Activated naive CD4-positive, alpha-beta T cell (primary cell): Measurements from ENCODE around the gene C1QTNF12.

Source experiments
- DNase-seq, 4 experiments: peaks; one replicate each; lab custom pipeline; 2025; lab: John Stamatoyannopoulos, UW

The C1QTNF12 gene

DNA sequence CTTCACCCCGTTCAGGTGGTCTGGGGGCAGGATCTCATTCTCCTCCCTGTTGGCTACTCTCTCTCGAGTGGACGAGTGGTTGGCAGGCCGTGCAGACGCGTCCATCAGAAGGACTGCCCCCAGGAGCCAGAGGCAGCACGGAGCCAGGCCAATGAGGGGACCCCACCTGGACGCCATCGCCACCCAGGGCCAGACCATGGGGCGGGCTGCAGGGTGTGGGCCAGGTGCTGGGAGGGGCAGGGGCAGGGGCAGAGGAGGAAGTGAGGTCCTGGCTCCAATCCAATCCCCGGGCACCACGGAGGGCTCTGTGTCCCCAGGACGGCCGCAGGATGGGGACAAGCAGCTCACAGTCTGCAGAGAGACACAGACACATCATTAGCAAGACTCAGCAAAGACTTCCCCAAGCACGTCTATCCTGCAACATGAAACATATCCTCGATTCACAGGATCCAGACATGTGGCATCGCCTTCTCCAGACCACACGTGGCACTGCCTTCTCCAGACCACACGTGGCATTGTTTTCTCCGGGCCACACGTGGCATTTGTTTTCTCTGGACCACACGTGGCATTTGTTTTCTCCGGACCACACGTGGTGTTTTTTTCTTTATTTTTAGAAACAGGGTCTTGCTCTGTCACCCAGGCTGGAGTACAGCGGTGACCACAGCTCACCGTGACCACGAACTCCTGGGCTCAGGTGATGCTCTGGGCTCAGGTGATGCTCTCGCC lies 17.8 kb downstream of the C1QTNF12 start:
- DNase-seq: no peak

DNA sequence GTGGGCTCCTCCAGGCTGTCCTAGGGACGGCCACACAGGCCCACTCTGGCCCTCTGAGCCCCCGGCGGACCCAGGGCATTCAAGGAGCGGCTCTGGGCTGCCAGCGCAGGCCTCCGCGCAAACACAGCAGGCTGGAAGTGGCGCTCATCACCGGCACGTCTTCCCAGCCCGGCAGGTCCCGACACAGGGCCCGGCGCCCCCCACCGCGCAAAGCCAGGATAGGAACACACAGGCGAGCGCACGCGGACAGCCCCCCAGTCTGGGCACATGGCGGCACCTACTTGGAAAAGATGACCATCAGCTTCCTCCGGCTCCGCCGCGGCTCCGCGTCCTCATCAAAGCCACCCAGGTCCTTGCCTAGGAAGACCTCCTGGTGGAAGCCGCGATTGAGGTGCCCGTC lies 18.3 kb downstream of the C1QTNF12 start:
- DNase-seq: no peak

DNA sequence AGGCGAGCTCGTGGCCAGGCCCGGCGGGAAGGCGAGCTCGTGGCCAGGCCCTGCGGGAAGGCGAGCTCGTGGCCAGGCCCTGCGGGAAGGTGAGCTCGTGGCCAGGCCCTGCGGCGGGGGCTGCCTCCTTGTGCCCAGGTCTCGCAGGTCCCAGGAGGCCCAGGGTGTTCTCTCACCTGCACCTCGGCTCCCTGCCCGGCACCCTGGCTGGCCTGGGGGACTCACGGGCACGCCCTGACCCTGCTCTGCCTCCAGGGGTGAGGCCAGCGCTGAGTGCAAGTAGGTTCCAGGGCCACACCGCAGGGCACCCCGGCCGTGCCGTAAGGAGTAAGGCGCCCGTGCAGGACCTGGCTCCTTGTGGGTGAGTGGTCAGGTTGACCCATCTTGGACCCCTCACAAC lies 19.1 kb downstream of the C1QTNF12 start:
- no peak for DNase-seq

DNA sequence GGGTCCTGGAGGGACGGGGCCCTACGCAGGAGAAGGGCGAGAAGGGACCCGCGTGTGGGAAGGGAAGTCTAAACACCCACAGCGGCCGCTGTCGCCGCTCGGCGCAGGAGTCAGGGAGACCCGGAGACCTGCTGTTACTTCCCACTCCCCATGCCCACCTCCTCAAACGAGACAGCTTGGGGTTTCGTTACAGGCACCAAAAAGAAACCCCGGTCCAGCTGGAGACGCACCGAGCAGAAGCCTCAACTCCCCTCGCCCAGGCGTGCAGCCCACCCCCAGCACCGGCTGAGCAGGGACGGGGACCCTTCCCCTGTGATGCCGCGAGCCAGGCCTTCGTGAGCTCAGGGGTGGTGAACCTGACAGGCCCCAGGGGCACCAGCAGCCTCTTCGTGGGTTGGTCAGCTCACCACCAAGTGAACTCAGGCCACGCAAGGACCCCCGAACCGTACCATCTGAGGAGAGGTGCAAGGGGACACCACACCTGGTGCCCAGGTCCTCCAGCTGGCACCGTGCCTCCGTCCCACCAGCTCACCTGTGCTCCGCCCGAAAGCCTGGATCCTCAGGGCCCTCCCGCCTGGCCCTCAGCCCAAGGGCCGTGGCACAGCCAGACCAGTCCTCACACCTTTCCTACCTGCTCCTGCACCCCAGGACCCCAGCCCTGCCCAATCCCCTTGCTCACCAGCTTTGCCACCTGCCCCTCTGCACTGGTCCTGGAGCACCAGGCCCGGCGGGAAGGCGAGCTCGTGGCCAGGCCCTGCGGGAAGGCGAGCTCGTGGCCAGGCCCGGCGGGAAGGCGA lies 19.8 kb downstream of the C1QTNF12 start:
- no peak for DNase-seq

DNA sequence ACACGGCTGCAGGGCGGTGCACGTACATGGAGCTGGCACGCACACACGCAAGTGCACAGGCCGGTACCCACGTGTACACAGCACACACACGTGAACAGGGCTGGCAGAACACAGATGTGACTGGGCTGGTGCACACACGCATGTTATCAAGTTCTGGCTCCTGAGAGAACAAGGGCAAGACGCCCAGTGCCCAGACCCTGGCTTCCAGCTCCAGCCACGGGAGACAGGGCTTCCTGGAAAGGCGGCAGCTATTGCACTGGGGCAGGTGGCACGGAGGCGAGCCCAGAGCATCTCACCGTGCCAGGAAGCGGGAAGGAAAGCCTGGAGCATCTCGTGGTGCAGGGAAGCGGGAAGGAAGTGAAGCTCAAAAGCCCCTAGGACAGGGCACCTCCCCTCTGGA lies 20.6 kb downstream of the C1QTNF12 start:
- DNase-seq: no peak

DNA sequence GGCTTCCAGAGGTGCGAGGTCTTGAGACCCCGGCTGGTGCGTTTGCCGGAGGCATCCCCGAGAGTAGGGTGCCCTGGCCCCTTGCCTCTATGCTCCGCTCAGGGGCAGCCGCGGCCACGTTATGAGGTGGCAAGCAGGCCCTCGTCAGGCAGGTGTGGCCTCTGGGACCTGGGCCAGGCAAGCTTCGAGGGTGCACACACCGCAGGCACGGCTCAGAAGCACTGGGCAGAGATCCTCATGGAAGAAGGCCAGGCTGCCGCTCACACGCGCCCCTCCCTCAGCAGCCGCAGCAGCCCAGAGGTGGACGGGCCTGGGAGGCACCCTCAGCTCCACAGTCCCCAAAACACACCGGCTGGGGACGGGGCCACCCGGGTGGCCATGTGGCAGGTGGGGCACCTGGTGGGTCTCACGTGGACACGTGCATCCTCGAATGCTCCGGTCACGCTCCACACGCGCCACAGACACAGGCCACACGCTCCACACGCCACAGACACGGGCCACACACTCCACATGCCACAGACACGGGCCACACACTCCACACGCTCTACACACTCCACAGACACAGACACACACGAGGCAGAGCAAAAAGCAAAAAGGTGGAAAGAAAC lies 21.2 kb downstream of the C1QTNF12 start:
- DNase-seq: no peak

DNA sequence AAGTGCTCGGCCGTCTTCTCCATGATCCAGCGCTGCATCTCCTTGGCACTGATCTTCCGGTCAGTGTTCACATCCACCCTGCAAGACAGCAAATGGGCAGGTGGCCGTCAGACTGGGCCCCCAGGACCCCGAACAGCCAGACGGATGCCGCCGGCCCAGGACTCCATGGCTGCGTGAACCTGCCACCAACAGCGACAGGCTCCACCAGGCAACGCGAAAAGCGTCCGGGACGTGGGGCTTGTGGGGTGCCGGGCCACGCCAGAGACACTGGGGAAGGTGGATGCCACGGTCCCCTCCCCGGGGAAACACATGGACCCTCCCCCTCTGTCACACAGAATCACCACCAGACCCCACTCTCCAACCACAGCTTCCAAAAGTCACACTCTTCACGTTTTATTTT lies 22.6 kb downstream of the C1QTNF12 start:
- DNase-seq: no peak

DNA sequence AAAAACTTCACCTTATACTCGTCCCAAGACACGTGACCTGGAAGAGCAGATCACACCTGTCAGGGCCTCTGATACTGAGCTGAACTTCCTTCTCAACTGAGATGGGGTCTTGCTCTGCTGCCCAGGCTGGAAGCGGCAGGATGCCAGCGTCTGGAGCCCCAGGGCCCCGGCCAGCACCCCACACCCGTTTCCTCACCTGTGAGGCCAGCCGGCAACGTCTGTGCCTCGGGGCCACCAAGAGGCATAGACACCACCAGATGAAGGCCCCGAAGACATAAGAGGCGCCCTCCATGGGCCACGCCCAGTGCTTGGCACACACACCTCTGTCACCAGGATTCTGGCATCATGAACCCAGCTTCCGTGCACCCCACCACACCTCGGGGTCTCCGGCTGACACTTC lies 23.2 kb downstream of the C1QTNF12 start:
- no peak for DNase-seq

DNA sequence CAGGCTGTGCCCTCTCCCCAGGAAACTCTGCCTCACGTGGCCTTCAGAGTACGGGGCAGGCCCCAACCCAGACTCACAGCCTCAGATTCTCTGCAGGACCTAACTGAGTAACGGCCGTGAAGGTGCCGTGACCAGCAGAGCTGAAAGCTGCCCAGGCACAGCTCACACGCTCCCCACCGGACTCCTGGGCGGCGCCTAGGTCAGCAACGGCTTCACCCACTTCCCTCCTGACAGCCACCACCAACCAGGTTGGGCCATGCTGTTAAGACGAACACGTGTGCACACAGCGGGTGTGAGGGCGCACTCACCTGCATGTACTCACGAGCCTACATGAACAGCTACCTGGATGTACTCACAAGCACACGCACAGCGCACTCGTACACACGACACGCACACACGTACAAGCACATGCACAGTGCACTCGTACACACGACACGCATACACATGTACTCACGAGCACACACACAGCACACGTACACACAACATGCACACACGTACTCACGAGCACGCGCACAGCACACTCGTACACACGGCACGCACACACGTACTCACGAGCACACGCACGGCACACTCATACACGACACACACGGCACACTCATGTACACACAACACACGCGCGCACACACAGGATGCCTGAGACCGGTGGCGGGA lies 23.8 kb downstream of the C1QTNF12 start:
- no peak for DNase-seq

DNA sequence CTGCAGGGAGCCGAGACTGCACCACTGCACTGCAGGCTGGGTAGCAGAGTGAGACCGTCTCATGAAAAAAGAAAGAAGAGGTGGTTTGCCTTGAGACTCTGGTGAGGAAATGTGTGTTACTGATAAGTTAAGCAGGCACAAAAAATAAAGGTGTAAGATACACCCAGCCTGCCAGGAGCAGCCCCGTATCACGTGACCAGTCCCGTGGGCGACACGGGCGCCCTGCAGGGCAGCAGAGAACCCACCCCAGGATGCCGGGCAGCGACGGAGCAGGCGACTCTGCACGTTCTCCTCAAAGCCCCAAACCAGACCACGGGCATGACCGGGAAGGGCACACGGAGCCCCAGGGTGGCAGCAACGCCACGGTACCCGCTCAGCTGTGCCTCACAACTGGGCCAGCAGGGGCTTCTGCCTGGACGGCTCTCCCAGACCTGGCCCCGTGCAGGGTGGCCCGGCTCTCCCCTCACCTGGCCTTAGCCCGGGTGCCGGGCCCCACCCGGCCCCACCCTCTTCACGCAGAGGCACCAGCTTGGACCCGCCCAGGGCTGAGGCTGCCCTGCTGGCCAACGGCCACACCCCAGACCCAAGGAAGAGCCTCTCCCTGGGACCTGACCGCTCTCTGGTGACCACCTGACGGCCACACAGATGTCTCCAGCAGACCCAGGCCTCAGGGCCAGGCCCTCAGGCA lies 24.5 kb downstream of the C1QTNF12 start:
- no peak for DNase-seq

DNA sequence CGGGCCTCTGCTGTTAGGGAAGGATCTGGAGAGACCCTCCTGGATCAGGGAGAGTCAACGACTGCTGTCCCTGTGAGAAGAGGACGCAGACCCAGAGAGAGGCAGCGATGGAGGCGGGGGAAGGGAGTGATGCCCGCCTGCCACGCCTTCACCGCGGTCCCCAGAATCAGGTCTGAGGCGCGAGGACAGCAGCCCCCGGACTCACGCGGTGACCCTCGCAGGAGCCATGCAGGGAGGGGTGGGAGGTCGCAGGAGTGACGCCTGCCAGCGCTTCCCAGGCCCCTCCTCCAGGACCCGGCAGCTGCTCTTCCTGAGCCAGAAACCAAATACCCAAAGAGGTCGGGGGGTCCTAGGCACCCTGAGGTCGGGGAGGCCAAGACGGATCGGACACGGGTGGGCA lies 26.3 kb downstream of the C1QTNF12 start:
- DNase-seq: no peak

DNA sequence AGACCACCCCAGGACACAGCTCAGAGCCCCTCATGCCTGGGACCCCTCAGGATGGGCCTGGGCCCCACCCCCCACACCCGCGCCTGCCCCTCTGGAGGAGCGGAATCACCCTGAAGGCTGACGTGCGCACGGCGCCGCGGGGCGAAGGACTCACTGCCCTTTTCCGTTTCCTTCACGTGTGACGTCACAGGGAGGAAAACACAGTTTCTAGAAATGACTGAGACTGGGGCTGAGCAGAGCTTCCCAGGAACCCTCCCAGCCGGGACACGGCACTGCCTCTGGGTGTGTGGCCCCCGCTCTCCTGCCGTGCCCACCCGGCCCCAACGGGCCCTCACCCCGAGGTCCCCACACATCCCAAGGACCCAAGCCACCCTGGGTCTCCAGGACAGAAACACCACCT lies 27.2 kb downstream of the C1QTNF12 start:
- no peak for DNase-seq

DNA sequence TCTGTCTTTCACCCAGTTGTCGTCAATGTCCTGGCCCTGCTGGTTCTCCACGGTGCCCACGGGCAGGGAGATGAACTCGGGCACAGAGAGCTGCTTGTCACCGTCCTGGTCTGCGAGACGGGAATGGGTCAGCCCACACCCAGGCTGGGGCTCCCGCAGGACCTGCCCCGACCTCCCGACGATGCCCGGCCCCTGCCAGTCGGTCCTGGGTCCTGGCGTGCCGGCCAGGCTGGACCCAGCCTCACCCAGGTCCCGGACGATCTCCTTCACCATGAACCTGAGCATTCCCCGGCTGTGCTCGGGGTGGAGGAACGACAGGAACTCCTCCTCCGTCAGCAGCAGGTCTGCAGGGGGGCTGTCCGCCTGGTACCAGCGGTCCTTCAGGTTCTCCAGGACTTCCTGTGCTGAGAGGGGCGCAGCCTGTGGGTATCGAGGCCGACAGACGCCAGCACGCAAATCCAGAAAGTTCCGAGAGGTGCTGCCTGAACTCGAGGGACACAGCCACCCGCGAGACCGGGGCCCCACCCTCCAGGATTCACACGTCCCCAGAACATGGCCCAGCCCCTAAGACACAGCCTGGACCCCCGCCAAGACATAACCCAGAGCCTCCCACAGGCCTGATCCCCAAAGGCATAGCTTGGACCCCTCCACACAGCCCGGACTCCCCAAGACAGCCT lies 27.9 kb downstream of the C1QTNF12 start:
- DNase-seq: no peak

DNA sequence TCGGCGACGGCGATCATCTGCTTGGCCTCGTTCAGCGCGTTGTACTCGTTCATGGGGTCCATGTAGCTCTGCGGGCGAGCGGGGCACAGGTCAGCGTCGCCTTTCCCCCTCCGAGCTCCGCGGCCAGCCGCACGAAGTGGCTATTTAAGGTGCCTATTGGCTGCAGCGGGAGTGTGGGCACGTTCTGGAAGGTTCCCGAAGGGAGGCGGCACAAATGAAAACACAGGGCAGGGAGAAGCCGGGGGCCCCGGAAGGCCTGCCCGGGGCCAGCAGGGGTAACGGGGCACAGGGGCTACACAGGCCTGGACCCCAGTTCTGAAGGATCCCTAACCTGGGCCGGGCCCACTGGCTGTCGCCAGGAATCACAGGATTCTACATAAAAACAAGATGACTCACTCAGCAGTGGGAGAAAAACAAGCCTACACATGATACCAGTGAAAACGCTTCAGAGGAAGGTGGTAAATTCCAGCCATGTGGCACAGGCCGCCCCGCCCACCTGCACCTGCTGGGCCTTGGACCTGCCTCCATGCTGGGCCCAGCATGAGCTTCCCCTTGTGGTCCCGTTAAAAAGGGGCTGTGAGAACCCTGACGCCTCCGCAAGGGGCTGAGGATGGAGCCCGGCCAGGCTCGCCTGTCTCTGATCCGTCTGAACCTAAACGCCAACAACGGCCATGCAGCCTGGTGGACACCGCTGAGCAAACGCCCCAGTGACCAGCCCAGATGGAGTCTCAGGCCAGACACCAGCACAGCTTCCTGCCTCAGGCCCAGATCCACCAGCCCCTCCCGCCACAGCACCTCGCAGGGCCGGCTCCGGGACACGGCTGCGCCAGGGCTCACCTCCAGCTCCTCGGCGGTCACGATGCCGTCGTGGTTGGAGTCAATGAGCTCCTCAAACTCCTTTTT lies 28.6 kb downstream of the C1QTNF12 start:
- DNase-seq: no peak

DNA sequence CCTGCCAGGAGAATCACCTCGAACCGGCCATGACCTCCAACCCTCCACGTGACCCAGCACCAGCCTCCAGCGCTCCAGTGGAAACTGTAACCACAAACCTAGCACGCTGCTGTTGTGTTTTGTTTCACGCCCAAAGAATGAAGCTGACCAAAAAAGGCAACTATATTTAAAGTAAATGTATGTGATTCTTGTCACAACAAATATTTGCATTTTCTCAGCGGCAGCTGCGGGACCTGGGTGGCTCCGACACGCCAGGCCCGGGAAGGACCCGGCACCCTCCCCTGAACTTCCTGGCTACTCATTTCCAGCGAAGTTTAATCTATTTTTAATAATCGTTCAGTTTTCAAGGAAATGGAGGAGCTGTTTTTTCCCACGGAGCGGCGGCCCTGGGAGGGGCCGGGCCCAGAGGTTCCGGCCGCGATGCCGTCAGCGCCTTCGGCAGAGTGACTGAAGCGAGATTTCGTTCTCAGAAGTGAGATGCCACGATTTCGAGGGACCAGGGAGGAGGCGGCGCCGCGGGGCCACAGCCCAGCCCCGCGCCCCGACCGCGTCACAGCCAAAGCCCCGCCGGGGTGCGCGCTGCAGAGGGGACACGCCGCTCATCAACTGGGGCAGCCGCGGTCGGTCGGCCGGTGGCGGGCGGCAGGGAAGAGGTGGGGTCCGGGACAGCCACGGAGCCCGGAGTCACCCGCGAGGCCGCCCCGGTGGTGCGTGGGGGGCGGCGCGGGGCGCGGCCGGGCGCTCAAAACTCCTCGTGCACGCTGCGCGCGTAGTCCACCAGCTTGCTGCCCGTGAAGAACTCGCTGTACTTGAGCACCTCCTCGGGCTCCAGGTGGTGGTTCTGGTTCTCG lies 29.5 kb downstream of the C1QTNF12 start:
- no peak for DNase-seq

DNA sequence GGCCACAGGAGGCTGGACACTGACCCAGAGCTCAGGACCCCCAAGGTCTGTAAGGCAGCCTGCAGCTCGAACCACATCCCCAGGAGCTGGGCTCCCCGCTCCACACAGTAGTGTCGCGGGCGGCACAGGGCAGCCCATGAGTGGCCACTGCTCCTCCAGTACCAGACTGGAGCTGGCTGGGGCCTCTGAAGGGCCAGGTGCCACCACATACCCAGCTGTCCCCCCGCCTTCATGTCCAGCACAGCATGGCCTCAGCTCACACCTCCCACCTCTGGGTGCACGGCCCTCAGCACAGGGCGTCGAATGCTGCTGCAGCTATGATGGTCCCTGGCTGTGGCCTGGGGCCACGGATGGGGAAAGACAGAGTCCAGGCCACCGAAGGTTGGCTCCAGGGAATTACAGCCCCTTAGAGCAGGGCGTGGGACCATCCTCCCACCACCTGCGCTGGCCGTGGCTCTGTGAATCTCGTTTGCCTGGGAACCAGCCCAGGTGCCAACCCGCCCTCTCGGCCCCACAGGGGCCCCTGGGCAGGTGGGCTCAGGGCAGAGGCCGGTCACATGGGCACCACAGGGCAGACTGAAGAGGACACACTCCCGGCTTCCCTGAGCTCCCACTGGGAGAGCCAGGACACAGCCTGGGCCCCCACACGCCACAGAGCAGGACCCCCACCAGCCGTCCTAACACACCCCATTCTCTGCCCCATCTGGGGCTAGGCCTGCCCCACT lies 30.5 kb downstream of the C1QTNF12 start:
- no peak for DNase-seq

DNA sequence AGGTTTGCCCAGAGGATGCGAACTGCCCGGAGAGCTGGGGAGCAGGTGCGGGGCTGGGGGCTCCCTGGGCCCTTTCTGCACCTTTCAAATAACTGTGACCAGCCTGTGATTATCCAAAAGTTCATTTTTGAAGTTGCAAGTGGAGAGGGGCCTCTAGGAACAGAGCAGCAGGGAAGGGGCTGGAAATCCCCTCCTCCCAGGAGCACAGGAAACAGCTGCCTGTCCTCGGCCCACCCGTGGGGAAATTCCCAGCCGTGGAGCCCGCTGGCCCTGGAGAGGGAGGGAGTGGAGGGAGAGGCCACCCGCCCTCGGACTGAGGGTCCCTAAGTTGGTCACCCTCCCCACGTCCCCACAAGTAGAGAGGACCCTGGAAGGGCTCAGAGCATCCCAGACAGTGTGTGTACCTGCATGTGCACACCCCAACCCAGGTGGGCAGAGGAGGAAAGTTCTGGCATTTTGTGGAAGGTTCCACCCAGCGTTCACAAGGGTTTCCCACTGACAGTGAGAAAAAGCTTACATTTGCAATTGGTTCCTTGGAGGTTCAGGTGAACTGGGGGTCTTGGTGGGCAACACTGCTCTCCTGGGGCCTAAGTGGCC lies 31.3 kb downstream of the C1QTNF12 start:
- no peak for DNase-seq
